K562 (cell line): ENCODE data around the gene OR2F2. TPM values are rescaled to one million over a fixed set of nuclear protein-coding genes. Genes with fewer than 3 reads are reported as not detected.

ENCODE experiments used
- CLOCK ChIP-seq: fragments of 250-450 bp; sonication (Bioruptor Pico); IDR thresholded peaks from 2 replicates; pipeline ENCODE4 v1.4.0; 2020; ENCODE audit warnings: mild to moderate bottlenecking, moderate library complexity, borderline replicate concordance
- HDAC2 ChIP-seq: fragments of 450-650 bp; IDR thresholded peaks from 2 replicates; pipeline ENCODE4 v1.6.1; 2016; ENCODE audit warnings: mild to moderate bottlenecking
- HOXB6 ChIP-seq: fragments of 250-450 bp; sonication (Bioruptor Pico); IDR thresholded peaks from 2 replicates; pipeline ENCODE4 v1.5.1; 2022; ENCODE audit warnings: mild to moderate bottlenecking, borderline replicate concordance
- JUNB ChIP-seq: fragments of 450-650 bp; formaldehyde crosslinking; conservative IDR thresholded peaks from 2 replicates; pipeline ENCODE4 v1.4.0; 2020; ENCODE audit warnings: mild to moderate bottlenecking
- MTF1 ChIP-seq: fragments of 250-450 bp; sonication (Bioruptor Pico); IDR thresholded peaks from 2 replicates; pipeline ENCODE4 v1.9.0; 2021; ENCODE audit warnings: moderate library complexity, mild to moderate bottlenecking, inconsistent platforms, borderline replicate concordance
- NR2C1 ChIP-seq, 2 experiments: fragments of 450-650 bp; IDR thresholded peaks; 2 replicates each; pipeline ENCODE4 v1.6.1; 2017; ENCODE audit warnings: mild to moderate bottlenecking in 2 of 2, antibody characterized with exemption in 1 of 2, inconsistent platforms in 1 of 2, missing compliant biosample characterization in 1 of 2, missing genetic modification characterization in 1 of 2
- PHB2 ChIP-seq: fragments of 450-650 bp; IDR thresholded peaks from 2 replicates; pipeline ENCODE4 v1.6.1; 2017; ENCODE audit warnings: low read depth
- XRCC3 ChIP-seq: fragments of 450-650 bp; IDR thresholded peaks from 2 replicates; pipeline ENCODE4 v1.6.1; 2017; ENCODE audit warnings: mild to moderate bottlenecking, moderate library complexity
- ZBTB17 ChIP-seq: fragments of 450-650 bp; formaldehyde crosslinking; IDR thresholded peaks from 2 replicates; pipeline ENCODE4 v1.4.0; 2020; ENCODE audit warnings: mild to moderate bottlenecking
- ZNF318 ChIP-seq, 2 experiments: fragments of 450-650 bp; IDR thresholded peaks; 2 replicates each; pipeline ENCODE4 v1.6.1; 2016; ENCODE audit warnings: mild to moderate bottlenecking in 2 of 2, borderline replicate concordance in 1 of 2, low read depth in 1 of 2, moderate library complexity in 1 of 2
- ZNF644 ChIP-seq: fragments of 200-800 bp; sonication (Bioruptor generic); IDR thresholded peaks from 2 replicates; pipeline ENCODE4 v1.6.1; 2016; ENCODE audit warnings: low read depth, missing genetic modification characterization, missing compliant biosample characterization
- ZNF778 ChIP-seq: fragments of 450-650 bp; formaldehyde crosslinking; IDR thresholded peaks from 2 replicates; pipeline ENCODE4 v1.4.0; 2020; ENCODE audit warnings: mild to moderate bottlenecking, moderate library complexity
- polyA plus RNA-seq, 8 experiments: library from polyadenylated mRNA; depleted of rRNA in 4 of 8; stranded (reverse) in 5 of 8; unstranded in 3 of 8; fragments of >200 nt; fragmentation: Nextera tagmentation in 2 of 8; fragmentation: Illumina TruSeq in 1 of 8; extraction: Ambion mirVana in 2 of 8; extraction: Trizol in 1 of 8; gene quantifications; 2 replicates each; pipeline versions ENCODE4 v1.2.1 to v1.2.3, GENCODE V29; 2011 to 2014; ENCODE audit warnings: inconsistent platforms in 1 of 8, missing spikeins in 1 of 8
- total RNA-seq, 7 experiments: library from RNA; depleted of rRNA in 6 of 7; stranded (reverse); fragments of >200 nt in 6 of 7; fragmentation: Illumina TruSeq in 2 of 7; extraction: Trizol in 2 of 7; gene quantifications; 2 replicates each; pipeline versions ENCODE4 v1.2.1 to v1.2.3, GENCODE V29; 2011 to 2021; ENCODE audit warnings: low replicate concordance in 1 of 7
- TF ChIP-seq, protein P1 (sequence below): IDR thresholded peaks from 3 replicates; pipeline ENCODE4 v1.6.1; 2011; ENCODE audit warnings: borderline replicate concordance, mild to moderate bottlenecking, moderate library complexity; ENCODE audit not compliant: insufficient read length; ENCODE audit errors: extremely low read depth

The OR2F2 gene
- total and polyA plus RNA-seq, 9 of the 15 experiments (the other 6 are each of a cell fraction or from before 2014, with no cell fraction given), result not detected

DNA sequence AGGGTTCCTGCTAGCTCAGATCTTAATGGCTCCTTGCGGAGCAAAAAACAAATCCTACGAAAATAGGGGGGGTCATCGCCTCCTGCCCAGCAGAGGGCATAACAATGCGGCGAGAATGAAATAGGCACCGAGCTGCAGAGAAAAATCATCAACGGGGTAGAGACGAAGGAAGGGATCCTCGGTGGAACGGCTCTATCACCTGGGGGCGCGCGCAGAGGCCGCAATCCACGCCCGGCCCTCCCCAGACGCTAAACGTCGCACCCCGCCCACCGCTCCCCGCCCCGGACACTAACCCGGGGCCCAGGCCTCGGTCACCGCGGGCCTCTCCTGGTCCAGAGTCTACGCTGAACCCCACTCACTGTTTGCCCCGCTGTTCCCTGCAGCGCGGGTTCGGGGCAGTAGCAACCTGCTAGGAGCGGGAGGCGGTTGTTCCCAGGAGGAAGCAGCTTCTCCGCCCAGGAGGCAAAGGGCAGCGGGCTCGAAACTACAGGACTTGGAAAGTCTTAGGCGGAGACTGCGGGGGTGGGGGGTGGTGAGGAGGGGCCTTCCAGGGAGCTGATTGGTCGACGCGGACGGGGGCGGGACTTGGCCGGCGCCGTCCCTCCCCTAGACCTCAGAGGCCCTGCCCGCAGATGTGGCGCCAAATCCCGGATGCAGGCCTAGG, 33.2 kb upstream of the OR2F2 start, which contains the start of gene TCAF1 (continued):
- TF ChIP-seq ZBTB17 (CRISPR knock-in tag), result 0 out of 2 replicates have a peak, but pooled peaks have one; percentile 54
- TF ChIP-seq HDAC2, result peak; percentile 90
- TF ChIP-seq ZNF644 (tag), result no peak
- TF ChIP-seq MTF1 (CRISPR knock-in tag), result no peak
- no peak for TF ChIP-seq PHB2
- TF ChIP-seq JUNB (CRISPR knock-in tag), result no peak
- no peak for TF ChIP-seq ZNF778 (CRISPR knock-in tag)
- no peak for TF ChIP-seq HOXB6
- TF ChIP-seq ZNF318 (IDR thresholded peaks at IDR 0.05; ENCODE audit: borderline replicate concordance in 1 of 2, low read depth in 1 of 2), result peak in 1 of 2 experiments; percentile 41; a peak in 1 of 4 replicates
- TF ChIP-seq, protein P1, sequence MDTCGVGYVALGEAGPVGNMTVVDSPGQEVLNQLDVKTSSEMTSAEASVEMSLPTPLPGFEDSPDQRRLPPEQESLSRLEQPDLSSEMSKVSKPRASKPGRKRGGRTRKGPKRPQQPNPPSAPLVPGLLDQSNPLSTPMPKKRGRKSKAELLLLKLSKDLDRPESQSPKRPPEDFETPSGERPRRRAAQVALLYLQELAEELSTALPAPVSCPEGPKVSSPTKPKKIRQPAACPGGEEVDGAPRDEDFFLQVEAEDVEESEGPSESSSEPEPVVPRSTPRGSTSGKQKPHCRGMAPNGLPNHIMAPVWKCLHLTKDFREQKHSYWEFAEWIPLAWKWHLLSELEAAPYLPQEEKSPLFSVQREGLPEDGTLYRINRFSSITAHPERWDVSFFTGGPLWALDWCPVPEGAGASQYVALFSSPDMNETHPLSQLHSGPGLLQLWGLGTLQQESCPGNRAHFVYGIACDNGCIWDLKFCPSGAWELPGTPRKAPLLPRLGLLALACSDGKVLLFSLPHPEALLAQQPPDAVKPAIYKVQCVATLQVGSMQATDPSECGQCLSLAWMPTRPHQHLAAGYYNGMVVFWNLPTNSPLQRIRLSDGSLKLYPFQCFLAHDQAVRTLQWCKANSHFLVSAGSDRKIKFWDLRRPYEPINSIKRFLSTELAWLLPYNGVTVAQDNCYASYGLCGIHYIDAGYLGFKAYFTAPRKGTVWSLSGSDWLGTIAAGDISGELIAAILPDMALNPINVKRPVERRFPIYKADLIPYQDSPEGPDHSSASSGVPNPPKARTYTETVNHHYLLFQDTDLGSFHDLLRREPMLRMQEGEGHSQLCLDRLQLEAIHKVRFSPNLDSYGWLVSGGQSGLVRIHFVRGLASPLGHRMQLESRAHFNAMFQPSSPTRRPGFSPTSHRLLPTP, result no peak
- TF ChIP-seq NR2C1 (IDR thresholded peaks at IDR 0.05), result peak; percentile 65; the same call in 1 of the 2 replicates
- TF ChIP-seq NR2C1 (tag; IDR thresholded peaks at IDR 0.05), result 0 out of 2 replicates have a peak, but pooled peaks have one; percentile 42
- no peak for TF ChIP-seq CLOCK
- TF ChIP-seq XRCC3, result no peak
